ENCODE data around the gene PHF13. TPM values are rescaled to one million over a fixed set of nuclear protein-coding genes. Genes with fewer than 3 reads are reported as not detected.

PHF13 gene
- total and polyA plus RNA-seq, 9 of the 15 experiments (the other 6 are each of a cell fraction or from before 2014, with no cell fraction given): 1.8 to 36.1 (median 11.7) TPM

- TF ChIP-seq ZBTB40 (IDR thresholded peaks at IDR 0.05) (no peak), ZBTB40 (CRISPR knock-in tag; IDR thresholded peaks at IDR 0.05) (no peak), PURB (CRISPR knock-in tag; IDR thresholded peaks at IDR 0.05; ENCODE audit: low read depth) (no peak), NCOA2 (IDR thresholded peaks at IDR 0.05; ENCODE audit: partially characterized antibody in 2 of 2) (no peak), KHSRP (IDR thresholded peaks at IDR 0.05) (no peak), SLC30A9 (CRISPR knock-in tag; IDR thresholded peaks at IDR 0.05) (no peak), BRF2 (IDR thresholded peaks at IDR 0.05; ENCODE audit: borderline replicate concordance, insufficient read depth, insufficient read length) (no peak), ZNF263 (CRISPR knock-in tag; IDR thresholded peaks at IDR 0.05; ENCODE audit: borderline replicate concordance) (no peak), ZBTB26 (CRISPR knock-in tag; IDR thresholded peaks at IDR 0.05) (no peak), RAD51 (IDR thresholded peaks at IDR 0.05; ENCODE audit: borderline replicate concordance, low read depth) (no peak), CBFA2T2 (conservative IDR thresholded peaks at IDR 0.05) (peak; percentile 62), ARID1B (IDR thresholded peaks at IDR 0.05) (peak; percentile 77), NCOR1 (IDR thresholded peaks at IDR 0.05) (peak; percentile 68), ZNF512 (tag; IDR thresholded peaks at IDR 0.05) (no peak), CEBPG (CRISPR knock-in tag; IDR thresholded peaks at IDR 0.05) (no peak), CEBPG (tag; conservative IDR thresholded peaks at IDR 0.05 in 1 of 2, IDR thresholded peaks at IDR 0.05 in 1 of 2) (no peak)
Observed at GRCh38 chr1:6666696-6667095, 53.2 kb downstream of the PHF13 start (continued).

Measured in K562 (cell line).